NCI-H1105 treated with DMSO at 0.1 percent for 48 hours (cell line): ENCODE measurements around the gene AQP12B.
"Not testable (repeated sequence)": the region's sequence is repeated elsewhere in the genome, so short reads cannot be mapped to it uniquely, and the experiment has no call there.

Experiments
- DNase-seq: peaks from one replicate; lab custom pipeline; 2025; lab: John Stamatoyannopoulos, UW

The AQP12B gene

GRCh38 chr2:240683329-240683979, 769 bp upstream of the AQP12B start:
- DNase-seq = not testable (repeated sequence)

GRCh38 chr2:240680185-240680584, 2.5 kb downstream of the AQP12B start:
- DNase-seq = not testable (repeated sequence)

- not testable (repeated sequence) for DNase-seq
Measured at GRCh38 chr2:240678909-240679308, 3.8 kb downstream of the AQP12B start.

- DNase-seq = not testable (repeated sequence)
Measured at GRCh38 chr2:240678043-240678442, 4.6 kb downstream of the AQP12B start.

- not testable (repeated sequence) for DNase-seq
Measured at GRCh38 chr2:240675345-240675744, 7.3 kb downstream of the AQP12B start.

- not testable (repeated sequence) for DNase-seq
Measured at GRCh38 chr2:240674461-240675184, 8.1 kb downstream of the AQP12B start.

GRCh38 chr2:240672701-240673190, 9.9 kb downstream of the AQP12B start:
- DNase-seq = no peak

- no peak for DNase-seq
Measured at GRCh38 chr2:240672076-240672700, 10.5 kb downstream of the AQP12B start.

GRCh38 chr2:240670950-240671349, 11.7 kb downstream of the AQP12B start:
- no peak for DNase-seq

GRCh38 chr2:240670402-240670801, 12.3 kb downstream of the AQP12B start:
- no peak for DNase-seq

- no peak for DNase-seq
Measured at GRCh38 chr2:240664622-240665021, 18.1 kb downstream of the AQP12B start.

GRCh38 chr2:240663546-240664190, 19.0 kb downstream of the AQP12B start:
- DNase-seq = no peak

GRCh38 chr2:240662681-240663080, 20.0 kb downstream of the AQP12B start:
- DNase-seq = no peak

- not testable (repeated sequence) for DNase-seq
Measured at GRCh38 chr2:240659883-240660282, 22.8 kb downstream of the AQP12B start.

GRCh38 chr2:240655931-240656886, 26.5 kb downstream of the AQP12B start:
- no peak for DNase-seq

- DNase-seq = no peak
Measured at GRCh38 chr2:240651185-240651584, 31.5 kb downstream of the AQP12B start.

- DNase-seq = no peak
Measured at GRCh38 chr2:240650254-240650965, 32.3 kb downstream of the AQP12B start.

- DNase-seq = no peak
Measured at GRCh38 chr2:240649331-240649730, 33.4 kb downstream of the AQP12B start.

GRCh38 chr2:240648650-240649275, 33.9 kb downstream of the AQP12B start:
- no peak for DNase-seq

GRCh38 chr2:240648155-240648649, 34.5 kb downstream of the AQP12B start:
- DNase-seq = no peak
